HEK293 (cell line): ENCODE results near the gene AFF1.

Source experiments
- AEBP2 ChIP-seq: fragments of 450-650 bp; formaldehyde crosslinking; IDR thresholded peaks from 2 replicates; pipeline ENCODE4 v1.5.1; 2016; ENCODE audit warnings: missing biosample characterization, missing genetic modification characterization, borderline replicate concordance
- CTCF ChIP-seq: fragments of 450-650 bp; formaldehyde crosslinking; IDR thresholded peaks from 2 replicates; pipeline ENCODE4 v1.5.1; 2016; ENCODE audit warnings: missing biosample characterization, missing genetic modification characterization
- REST ChIP-seq: fragments of 450-650 bp; formaldehyde crosslinking; IDR thresholded peaks from 2 replicates; pipeline ENCODE4 v1.5.1; 2016; ENCODE audit warnings: missing biosample characterization, missing genetic modification characterization
- TCF7L2 ChIP-seq: IDR thresholded peaks from 2 replicates; pipeline ENCODE4 v1.6.1; 2011; ENCODE audit warnings: low read depth, mild to moderate bottlenecking, inconsistent platforms, low read length, moderate library complexity, borderline replicate concordance
- TRIM28 ChIP-seq: IDR thresholded peaks from 2 replicates; pipeline ENCODE4 v1.6.1; 2011; ENCODE audit warnings: low read length, control low read depth, borderline replicate concordance
- ZBTB11 ChIP-seq: fragments of 450-650 bp; formaldehyde crosslinking; conservative IDR thresholded peaks from 2 replicates; pipeline ENCODE4 v1.5.1; 2016; ENCODE audit warnings: low read depth, missing biosample characterization, missing genetic modification characterization
- ZFP3 ChIP-seq: fragments of 450-650 bp; formaldehyde crosslinking; IDR thresholded peaks from 2 replicates; pipeline ENCODE4 v1.5.1; 2016; ENCODE audit warnings: low read depth, missing biosample characterization, missing genetic modification characterization
- ZFP69B ChIP-seq: fragments of 450-650 bp; formaldehyde crosslinking; IDR thresholded peaks from 2 replicates; pipeline ENCODE4 v1.5.1; 2016; ENCODE audit warnings: missing biosample characterization, missing genetic modification characterization
- ZIC2 ChIP-seq: fragments of 450-650 bp; formaldehyde crosslinking; IDR thresholded peaks from 2 replicates; pipeline ENCODE4 v1.5.1; 2016; ENCODE audit warnings: missing biosample characterization, missing genetic modification characterization
- ZNF184 ChIP-seq: fragments of 450-650 bp; IDR thresholded peaks from 2 replicates; pipeline ENCODE4 v1.5.1; 2018; ENCODE audit warnings: missing biosample characterization, mild to moderate bottlenecking, missing genetic modification characterization
- ZNF292 ChIP-seq: fragments of 450-650 bp; formaldehyde crosslinking; IDR thresholded peaks from 2 replicates; pipeline ENCODE4 v1.5.1; 2016; ENCODE audit warnings: low read depth, missing biosample characterization, missing genetic modification characterization, borderline replicate concordance
- ZNF561 ChIP-seq: fragments of 450-650 bp; IDR thresholded peaks from 2 replicates; pipeline ENCODE4 v1.5.1; 2018; ENCODE audit warnings: missing biosample characterization, missing genetic modification characterization, borderline replicate concordance
- ZNF621 ChIP-seq: fragments of 450-650 bp; formaldehyde crosslinking; IDR thresholded peaks from 2 replicates; pipeline ENCODE4 v1.5.1; 2017; ENCODE audit warnings: missing biosample characterization, missing genetic modification characterization

GRCh38 chr4:87105101-87105845 is 170.5 kb downstream of the AFF1 start:
- no peak for TF ChIP-seq ZFP3 (tag by site-specific recombination)
- TF ChIP-seq REST (tag by site-specific recombination), result no peak
- no peak for TF ChIP-seq CTCF (tag by site-specific recombination)
- TF ChIP-seq TRIM28, result no peak
- no peak for TF ChIP-seq AEBP2 (tag by site-specific recombination)
- TF ChIP-seq ZFP69B (tag by site-specific recombination), result no peak
- no peak for TF ChIP-seq ZNF184
- TF ChIP-seq ZIC2 (tag by site-specific recombination), result no peak
- no peak for TF ChIP-seq ZNF561
- TF ChIP-seq TCF7L2, result no peak
- no peak for TF ChIP-seq ZNF292 (tag by site-specific recombination)
- TF ChIP-seq ZNF621 (tag by site-specific recombination), result no peak
- no peak for TF ChIP-seq ZBTB11
